Hepatocyte (in vitro differentiated cells): ENCODE measurements around the gene TRMT1.

Source experiments
- EZH2 ChIP-seq: fragments of 200-600 bp; sonication (generic); IDR thresholded peaks from 2 replicates; pipeline ENCODE4 v1.6.1; 2016; ENCODE audit warnings: antibody characterized with exemption, mild to moderate bottlenecking, borderline replicate concordance
- EZH2phosphoT487 ChIP-seq: fragments of 200-600 bp; sonication (generic); IDR thresholded peaks from one replicate; pipeline ENCODE4 v1.6.1; 2018; ENCODE audit warnings: antibody characterized with exemption, mild to moderate bottlenecking, low read depth, moderate library complexity; ENCODE audit not compliant: unreplicated experiment, severe bottlenecking
- TF ChIP-seq, protein P1 (sequence below): fragments of 200-600 bp; sonication (generic); IDR thresholded peaks from 2 replicates; pipeline ENCODE4 v1.5.1; 2016; ENCODE audit warnings: antibody characterized with exemption, mild to moderate bottlenecking; ENCODE audit not compliant: poor library complexity

DNA sequence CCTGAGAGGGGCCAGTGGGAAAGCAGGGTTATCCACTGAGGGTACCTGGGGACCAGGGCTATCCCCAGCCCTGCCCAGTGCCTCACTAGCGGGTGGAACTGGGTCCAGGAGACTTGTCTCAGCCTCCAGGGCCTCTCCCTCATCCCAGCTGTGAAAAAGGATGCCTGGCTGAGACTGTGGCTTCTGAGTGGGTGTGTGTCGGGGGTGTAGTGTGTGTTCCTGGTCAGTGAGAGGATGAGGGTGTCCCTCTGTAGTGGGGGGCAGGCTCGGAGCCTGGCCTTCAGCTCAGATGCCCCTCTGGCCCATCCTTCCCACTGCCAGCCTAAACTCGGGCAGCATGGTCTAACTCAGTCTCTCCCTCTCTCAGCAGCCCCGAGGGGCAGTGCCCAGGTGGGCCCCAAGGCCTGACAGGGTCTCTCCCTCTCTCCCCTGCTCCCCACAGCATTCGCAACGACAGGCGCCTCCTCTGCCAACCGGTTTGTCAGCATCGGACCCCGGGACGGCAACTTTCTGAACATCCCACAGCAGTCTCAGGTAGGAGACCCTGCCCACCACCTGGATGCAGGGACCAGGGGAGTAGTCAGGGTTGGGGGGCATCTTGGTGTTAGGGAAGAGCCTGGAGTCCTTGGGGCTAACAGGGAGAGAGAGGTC is 26.6 kb downstream of the TRMT1 start:
- TF ChIP-seq, protein P1, sequence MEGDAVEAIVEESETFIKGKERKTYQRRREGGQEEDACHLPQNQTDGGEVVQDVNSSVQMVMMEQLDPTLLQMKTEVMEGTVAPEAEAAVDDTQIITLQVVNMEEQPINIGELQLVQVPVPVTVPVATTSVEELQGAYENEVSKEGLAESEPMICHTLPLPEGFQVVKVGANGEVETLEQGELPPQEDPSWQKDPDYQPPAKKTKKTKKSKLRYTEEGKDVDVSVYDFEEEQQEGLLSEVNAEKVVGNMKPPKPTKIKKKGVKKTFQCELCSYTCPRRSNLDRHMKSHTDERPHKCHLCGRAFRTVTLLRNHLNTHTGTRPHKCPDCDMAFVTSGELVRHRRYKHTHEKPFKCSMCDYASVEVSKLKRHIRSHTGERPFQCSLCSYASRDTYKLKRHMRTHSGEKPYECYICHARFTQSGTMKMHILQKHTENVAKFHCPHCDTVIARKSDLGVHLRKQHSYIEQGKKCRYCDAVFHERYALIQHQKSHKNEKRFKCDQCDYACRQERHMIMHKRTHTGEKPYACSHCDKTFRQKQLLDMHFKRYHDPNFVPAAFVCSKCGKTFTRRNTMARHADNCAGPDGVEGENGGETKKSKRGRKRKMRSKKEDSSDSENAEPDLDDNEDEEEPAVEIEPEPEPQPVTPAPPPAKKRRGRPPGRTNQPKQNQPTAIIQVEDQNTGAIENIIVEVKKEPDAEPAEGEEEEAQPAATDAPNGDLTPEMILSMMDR = no peak
- TF ChIP-seq EZH2phosphoT487 (no peak), EZH2 (no peak)
